HuH-7.5 (cell line): ENCODE data around the gene ADORA1.

ENCODE experiments used
- DNase-seq: peaks from one replicate; pipeline ENCODE4 v3.0.0; 2011; ENCODE audit warnings: low spot score

ADORA1 gene

DNA sequence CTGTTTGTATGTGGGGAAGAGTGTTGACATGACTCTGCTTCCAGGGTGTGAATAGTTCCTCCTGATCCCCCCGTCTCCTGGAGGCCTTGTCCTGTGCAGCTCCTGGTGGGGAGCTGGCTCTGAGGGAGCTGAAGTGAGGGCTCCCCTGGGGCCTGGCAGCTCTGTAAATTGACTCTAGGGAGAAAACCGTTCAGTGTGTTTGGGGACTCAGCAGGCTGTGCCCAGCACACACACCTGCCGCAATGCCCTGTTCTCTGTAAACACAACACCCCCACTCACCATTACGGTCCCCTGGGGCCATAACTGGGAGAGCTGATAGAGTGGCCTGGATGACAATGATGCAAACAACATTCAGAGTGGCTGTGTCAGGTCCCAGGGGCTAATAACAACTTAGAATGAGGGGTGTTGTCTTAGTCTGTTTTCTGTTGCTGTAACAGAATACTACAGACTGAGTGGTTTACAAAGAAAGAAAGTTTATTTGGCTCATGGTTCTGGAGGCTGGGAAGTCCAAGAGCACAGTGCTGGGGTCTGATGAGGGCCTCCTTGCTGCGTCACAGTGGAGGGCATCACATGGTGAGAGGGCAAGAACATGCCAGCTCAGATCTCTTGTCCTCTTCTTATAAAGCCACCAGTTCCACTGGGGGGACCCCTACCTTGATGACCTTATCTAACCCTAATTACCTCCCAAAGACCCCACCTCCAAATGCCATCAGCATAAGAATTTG is 15.3 kb downstream of the ADORA1 start:
- no peak for DNase-seq

- DNase-seq: no peak
These were observed 16.1 kb downstream of the ADORA1 start for GRCh38 chr1:203143641-203144040.

GRCh38 chr1:203144661-203145060 is 17.1 kb downstream of the ADORA1 start:
- no peak for DNase-seq

DNA sequence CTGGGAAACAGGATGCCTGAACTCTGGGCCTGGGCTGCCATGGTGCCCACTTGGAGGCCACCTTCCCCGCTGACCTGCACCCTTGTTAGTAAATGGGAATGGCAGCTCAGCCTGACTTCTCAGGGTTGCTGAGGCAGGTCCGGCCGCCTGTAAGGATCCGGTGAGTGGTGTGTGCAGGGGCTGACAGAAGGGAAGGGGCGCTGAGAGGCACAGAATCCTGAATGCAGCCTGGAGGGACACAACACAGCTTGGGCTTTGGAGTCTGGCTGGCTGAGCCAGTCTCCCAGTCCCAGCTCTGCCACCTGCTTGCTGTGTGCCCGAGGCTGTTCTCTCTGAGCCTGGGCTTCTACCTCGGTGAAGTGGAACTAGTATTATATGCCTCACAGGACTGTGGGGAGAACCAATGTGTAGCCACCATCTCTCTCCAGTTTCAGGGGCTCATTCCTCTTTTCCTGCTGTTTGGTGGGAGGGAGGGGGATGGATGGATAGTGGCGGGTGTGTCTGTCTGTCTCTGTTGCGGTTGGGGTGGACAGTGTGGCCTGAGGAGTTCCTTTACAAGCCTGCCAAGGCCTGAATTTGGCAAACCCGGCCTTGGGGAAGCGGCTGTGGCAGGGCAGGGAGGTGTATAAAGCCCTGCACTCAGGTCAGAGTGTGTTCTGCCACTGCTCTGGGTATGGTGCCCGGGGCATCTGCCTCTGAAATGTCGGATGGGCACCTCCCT is 18.0 kb downstream of the ADORA1 start:
- DNase-seq: no peak

- no peak for DNase-seq
These were observed 18.5 kb downstream of the ADORA1 start for GRCh38 chr1:203146042-203146369.

- no peak for DNase-seq
These were observed 19.0 kb downstream of the ADORA1 start for GRCh38 chr1:203146537-203146936.

GRCh38 chr1:203147376-203147775 is 19.9 kb downstream of the ADORA1 start:
- DNase-seq: no peak

GRCh38 chr1:203148127-203148526 is 20.6 kb downstream of the ADORA1 start:
- peak; percentile 61 for DNase-seq

DNA sequence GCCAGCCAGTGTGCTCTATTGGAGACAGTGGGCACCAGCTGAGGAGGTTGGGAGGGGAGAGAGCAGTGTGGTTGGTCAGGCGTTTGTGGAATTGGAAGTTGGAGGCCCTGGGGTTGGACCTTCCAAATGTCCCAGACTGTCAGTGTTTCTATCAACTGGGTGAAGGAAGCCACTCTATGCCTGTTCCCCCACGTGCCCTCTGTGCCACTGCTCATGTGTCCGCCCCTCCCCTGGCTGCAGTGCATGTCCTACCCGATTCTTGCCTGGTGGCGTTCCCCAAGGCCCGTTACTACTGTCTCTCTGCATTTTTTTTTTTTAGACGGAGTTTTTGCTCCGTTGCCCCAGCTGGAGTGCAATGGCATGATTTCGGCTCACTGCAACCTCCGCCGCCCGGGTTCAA is 21.1 kb downstream of the ADORA1 start:
- no peak for DNase-seq

GRCh38 chr1:203149188-203149840 is 21.8 kb downstream of the ADORA1 start:
- DNase-seq: no peak

- no peak for DNase-seq
These were observed 23.2 kb downstream of the ADORA1 start for GRCh38 chr1:203150511-203151297.

DNA sequence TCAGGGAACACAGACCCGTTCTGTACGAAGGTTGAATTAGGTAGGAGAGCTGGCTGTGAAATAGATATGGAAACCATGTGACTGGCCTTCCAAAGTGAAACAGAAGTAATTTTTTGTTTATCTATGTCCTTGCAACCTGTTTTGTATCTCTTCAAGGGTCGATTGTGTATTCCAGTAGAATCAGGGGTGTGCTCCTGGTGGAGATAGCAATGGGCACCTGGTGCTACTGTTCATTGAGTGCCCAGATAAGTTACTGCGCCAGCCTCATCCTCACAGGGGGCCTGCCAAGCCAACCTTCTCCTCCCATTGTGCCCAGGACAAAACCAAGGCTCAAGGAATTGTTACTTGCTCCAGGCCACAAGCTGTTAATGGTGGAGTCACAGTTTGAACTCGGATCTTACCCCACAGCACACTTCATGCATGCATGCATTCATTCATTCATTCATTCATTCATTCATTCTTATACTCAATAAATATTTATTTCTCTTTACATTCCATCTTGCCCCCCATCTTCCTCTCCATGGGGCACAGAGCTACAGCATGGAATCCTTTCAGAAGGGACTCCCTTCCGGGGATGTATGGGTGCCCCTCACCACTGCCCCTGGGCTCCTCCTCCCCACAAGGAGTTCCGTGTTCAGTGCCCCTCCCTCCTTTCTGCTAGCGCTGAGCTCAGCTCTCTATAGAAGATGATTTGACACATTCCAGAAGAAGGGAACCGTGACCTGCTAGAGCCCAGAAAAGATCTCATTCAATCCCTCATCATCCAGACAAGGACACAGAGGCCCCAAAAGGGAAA is 24.0 kb downstream of the ADORA1 start:
- no peak for DNase-seq

DNA sequence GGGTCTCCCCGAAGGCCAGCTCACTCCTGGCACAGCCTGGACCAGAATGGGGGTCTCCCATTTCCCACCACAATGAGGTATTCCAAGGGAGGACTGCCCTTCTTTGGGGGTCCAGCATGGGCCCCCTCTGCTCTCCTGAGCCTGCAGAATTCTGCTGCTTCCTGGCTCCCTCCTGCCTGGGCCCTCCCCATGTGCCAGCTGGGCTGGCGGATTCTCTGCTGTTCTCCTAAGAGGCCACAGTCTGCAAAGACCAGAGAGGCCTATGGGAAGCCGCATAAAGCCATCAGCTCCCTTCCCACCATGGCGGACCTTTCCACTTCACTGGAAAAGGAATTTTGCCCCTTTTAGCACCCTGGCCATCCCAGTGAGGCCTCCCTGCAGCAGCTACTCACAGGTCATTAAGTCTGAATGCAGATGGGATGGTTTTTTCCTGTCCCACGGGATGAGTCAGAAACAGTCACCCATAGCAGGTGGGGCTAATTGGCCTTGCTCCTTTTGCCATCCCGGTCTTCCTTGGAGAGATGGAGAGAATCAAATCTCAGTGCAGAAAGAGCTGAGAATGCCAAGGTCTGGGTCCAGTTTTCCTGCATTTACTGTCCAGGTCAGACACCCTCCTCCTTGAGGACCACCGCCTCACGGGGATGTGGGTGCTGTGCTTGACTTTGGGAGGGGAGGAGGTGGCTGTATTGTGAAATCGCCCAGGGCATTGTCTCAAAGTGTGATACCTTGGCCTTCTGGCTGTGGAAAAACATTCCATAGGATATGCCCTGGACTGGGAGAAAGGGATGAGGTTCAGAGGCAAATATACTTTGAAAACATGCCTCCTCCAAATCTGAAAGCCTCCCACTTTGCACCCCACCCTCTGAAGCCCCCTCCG is 24.9 kb downstream of the ADORA1 start:
- no peak for DNase-seq

DNA sequence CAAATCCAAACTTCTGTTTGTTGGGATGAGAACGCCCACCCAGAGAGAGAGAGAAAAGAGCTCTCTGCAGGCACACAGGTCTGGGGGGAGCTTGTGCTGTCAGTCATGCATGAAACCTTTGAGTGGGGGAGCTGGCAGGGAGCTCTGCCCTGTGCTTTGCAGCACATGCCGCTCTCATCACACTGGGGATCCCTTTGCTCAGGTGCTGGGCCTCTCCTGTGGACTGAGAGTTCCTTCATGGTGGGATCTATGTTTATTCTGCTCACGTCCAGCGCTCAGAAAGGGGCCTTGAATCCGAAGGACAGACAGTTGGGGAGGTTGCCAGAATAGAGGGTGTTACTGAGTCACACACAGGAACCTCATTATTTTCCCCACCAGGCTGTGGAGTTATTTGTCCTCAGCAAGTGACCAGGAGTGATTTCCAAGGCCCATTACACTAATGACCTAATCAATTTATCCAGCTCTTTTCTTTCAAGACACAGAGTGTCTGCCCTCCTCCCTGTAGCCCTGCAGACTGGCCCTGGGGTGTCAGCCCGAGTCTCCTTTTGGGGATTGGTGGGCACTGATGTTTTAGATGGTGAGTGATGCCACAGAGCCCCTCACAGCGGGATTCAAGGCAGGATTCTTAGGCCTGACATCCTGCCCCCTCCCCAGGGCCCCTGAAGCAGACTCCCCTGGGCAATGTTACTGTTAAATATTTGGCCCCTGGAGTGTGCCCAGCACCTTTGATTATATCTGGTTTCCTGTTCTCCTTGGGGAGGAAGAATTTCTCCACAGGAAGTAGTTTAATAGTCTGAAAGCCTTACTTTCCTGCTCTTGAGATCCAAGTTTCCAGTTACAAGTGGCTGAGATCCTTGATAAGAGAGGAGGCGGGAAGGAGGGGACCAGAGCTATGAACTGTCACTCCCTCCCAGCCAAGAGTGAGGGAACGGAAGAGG is 25.8 kb downstream of the ADORA1 start:
- no peak for DNase-seq

GRCh38 chr1:203153989-203154821 is 26.7 kb downstream of the ADORA1 start:
- DNase-seq: no peak

GRCh38 chr1:203156280-203156679 is 28.8 kb downstream of the ADORA1 start:
- no peak for DNase-seq

GRCh38 chr1:203158423-203158822 is 30.9 kb downstream of the ADORA1 start:
- no peak for DNase-seq

GRCh38 chr1:203158960-203159665 is 31.6 kb downstream of the ADORA1 start:
- no peak for DNase-seq
